Adrenal gland (tissue), 5 donors: ENCODE measurements around the gene HSPA12A.

ENCODE experiments used
- POLR2A ChIP-seq, 2 donors: fragments of 450-650 bp; IDR thresholded peaks; one replicate each; pipeline ENCODE4 v1.6.1; 2017; ENCODE audit warnings: antibody characterized with exemption in 2 of 2, mild to moderate bottlenecking in 2 of 2, moderate library complexity in 1 of 2
- TF ChIP-seq, protein P1 (sequence below), 6 experiments: fragments of 450-650 bp in 4 of 6; fragments of 200-600 bp in 2 of 6; sonication (generic) in 1 of 6; IDR thresholded peaks; 1 replicate in 5 of 6; 2 replicates in 1 of 6; pipeline versions ENCODE4 v1.5.1 to v1.8.0; 2016 to 2021; ENCODE audit warnings: antibody characterized with exemption in 6 of 6, mild to moderate bottlenecking in 2 of 6, moderate library complexity in 1 of 6
- donor health status: DM: no; HTN: no; CAD: no.

DNA sequence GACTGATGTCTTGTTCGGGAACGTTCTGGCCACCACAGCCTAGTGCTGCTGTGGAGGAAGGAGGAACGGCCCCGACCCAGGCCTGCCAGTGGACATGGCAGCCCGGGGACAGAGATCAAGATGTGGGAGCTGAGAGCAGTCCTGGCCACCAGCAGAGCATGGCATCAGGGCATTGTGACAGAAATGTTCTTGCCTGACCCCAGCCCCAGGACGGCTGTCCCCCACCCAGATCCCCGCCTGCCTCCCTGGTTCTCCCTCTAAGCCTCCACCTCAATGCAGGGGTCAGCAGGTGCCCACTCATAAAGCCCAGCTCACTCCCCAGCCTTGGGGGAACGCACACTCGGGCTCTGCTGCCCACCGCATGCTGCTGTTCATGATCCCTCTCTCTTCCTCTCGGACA is 42.9 kb upstream of the HSPA12A start:
- TF ChIP-seq, protein P1, sequence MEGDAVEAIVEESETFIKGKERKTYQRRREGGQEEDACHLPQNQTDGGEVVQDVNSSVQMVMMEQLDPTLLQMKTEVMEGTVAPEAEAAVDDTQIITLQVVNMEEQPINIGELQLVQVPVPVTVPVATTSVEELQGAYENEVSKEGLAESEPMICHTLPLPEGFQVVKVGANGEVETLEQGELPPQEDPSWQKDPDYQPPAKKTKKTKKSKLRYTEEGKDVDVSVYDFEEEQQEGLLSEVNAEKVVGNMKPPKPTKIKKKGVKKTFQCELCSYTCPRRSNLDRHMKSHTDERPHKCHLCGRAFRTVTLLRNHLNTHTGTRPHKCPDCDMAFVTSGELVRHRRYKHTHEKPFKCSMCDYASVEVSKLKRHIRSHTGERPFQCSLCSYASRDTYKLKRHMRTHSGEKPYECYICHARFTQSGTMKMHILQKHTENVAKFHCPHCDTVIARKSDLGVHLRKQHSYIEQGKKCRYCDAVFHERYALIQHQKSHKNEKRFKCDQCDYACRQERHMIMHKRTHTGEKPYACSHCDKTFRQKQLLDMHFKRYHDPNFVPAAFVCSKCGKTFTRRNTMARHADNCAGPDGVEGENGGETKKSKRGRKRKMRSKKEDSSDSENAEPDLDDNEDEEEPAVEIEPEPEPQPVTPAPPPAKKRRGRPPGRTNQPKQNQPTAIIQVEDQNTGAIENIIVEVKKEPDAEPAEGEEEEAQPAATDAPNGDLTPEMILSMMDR (IDR thresholded peaks at IDR 0.05) = no peak
- no peak for TF ChIP-seq POLR2A (IDR thresholded peaks at IDR 0.05)
